Stromal cell of bone marrow (primary cell): Measurements from ENCODE around the gene INSR.
"Not testable (repeated sequence)": the region's sequence is repeated elsewhere in the genome, so short reads cannot be mapped to it uniquely, and the experiment has no call there.

Experiments
- DNase-seq: peaks from one replicate; pipeline ENCODE4 v3.0.0-alpha.2; 2012; ENCODE audit warnings: low read depth

The INSR gene

DNA sequence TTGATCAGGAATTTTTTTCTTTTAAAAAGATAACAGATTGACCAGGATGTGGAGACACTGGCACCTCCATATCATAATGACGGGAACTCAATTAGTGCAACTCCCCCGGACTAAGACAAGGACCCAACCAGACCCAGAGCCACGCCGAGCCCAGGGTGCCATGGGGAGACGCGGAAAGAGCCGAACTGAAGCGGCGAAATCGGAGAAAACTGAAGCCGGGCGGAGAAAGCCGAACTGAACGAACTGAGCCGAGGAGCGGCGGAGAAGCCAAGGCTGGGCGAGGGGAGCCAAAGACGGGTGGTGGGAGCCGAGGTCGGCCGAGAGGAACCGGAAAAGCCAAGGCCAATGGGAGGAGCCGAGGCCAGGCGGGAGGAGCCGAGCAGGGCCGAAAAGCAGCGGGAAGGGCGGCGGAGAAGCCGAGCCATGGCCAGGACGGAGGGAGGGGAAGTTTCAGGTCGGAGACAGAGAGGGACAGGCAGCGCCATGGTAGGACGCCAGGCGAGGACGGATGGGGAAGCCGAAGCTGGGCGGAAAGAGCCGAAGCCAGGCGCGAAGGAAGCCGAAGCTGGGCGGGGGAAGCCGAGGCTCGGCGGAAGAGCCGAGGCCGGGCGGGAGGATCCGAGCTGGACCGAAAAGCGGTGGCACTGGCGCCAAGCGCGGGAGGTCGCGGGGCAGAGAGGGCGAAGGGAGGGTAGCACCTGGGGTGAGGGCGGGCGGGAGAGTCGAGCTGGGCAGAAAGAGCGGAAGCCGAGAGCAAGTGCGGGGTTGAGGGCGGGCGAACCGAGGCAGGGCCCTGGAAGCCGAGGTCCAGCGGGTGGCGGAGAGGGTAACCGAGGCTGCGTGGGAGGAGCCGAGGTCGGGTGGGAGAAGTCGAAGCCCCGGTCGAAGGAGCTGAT lies 195.3 kb downstream of the INSR start:
- DNase-seq, result peak; percentile 85

DNA sequence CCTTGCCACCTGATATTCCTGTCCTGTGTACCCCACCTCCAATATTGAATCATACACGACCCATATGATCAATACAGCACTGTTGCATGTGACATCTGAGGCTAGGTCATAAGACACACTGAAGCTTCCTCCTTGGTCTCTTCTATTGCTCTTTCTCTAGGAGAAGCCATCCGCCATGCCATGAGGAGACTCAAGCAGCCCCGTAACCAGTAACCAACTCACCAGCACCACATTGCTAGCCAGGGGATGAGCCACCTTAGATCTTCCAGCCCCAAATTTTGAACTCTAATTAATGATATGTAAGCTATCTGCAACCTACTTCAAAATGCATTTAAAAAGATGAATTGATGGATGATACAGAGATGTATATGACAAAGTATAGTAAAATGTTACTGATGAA lies 196.1 kb downstream of the INSR start:
- no peak for DNase-seq

DNA sequence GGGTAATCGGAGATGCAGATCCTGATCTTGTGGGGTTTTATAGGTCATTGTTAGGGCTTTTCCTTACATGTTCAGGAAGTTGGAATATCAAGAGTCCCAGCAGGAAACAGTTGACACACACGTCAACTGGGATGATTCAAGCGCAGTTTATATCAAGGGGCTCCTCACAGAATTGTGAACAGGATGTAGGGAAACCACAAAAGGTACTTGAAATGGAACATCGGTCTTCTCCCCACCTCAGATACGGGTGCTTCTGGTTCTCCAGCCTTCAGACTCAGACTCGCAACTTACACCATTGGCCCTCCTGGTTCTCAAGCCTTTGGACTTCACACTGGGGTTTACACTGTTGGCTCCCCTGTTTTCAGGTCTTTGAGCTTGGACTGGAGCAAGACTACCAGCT lies 205.2 kb downstream of the INSR start:
- no peak for DNase-seq

DNA sequence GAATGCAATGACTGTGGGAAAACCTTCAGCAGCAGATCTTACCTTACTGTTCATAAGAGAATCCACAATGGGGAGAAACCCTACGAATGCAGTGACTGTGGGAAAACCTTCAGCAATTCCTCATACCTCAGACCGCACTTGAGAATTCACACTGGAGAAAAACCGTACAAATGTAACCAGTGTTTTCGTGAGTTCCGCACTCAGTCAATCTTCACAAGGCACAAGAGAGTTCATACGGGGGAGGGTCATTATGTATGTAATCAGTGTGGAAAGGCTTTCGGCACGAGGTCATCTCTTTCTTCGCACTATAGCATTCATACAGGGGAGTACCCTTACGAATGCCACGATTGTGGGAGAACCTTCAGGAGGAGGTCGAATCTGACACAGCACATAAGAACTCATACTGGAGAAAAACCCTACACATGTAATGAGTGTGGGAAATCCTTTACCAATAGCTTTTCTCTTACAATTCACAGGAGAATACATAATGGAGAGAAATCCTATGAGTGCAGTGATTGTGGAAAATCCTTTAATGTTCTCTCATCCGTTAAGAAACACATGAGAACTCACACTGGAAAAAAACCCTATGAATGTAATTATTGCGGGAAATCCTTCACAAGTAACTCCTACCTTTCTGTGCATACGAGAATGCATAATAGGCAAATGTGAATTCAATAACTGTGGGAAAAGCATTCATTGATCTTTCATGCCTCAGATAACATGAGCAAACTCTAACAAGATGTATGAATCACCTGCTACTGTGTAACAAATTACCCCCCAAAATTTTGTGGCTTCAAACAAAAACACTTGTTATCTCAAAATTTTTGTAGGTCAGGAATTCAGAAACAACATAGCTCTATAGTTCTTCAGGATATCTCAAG lies 210.9 kb downstream of the INSR start:
- DNase-seq, result no peak

DNA sequence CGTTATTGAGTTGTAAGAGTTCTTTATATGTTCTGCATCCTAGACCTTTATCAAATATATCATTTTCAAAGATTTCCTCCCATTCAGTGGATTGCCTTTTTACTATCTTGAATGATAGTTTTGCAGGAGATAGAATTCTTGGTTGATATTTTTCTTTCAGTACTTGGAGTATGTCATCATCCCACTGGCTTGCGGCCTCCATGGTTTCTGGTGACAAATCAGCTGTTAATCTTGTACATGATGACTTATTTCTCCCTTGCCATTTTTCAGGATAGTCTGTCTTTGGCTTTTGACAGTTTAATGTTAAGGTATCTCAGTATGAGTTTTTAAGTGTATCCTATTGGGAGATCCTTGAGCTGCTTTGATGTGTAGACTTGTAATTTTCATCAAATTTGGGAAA lies 216.2 kb downstream of the INSR start:
- no peak for DNase-seq

DNA sequence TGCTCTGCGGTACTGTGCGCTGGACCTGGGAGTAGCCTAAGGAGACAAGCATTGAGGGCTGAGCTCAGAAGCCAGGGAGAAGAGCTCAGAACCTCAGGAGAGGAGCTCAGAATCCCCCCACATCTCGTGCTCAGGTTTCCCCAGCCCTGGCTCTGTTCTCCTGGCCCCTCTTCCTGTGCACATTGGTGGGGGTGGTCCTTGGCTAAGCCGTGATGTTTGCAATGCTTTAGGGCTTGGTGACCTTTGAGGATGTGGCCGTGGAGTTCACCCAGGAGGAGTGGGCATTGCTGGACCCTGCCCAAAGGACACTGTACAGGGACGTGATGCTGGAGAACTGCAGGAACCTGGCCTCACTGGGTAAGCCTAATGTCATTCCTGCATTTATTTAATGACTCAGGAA lies 218.1 kb downstream of the INSR start:
- DNase-seq, result no peak

DNA sequence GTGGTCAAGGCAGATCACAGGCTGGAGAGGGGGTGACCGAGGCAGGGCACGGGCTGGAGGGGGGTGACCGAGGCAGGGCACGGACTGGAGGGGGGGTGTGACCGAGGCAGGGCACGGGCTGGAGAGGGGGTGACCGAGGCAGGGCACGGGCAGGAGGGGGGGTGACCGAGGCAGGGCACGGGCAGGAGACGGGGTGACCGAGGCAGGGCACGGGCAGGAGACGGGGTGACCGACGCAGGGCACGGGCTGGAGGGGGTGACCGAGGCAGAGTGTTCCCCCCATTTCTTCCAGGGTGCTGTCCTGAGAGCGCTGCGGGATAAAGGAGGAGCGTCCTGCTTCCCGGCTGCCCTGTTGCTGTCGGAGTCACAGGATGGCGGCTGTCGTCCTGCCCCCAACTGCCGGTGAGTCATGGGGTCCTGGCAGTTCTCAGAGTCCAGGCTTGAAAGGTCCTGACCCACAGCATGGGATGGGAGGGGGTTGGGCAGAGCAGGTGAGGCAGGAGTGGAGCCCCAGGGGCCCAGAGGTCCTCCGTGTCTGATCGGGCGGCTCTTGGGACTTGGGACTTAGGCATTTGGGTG lies 219.4 kb downstream of the INSR start:
- DNase-seq, result no peak

DNA sequence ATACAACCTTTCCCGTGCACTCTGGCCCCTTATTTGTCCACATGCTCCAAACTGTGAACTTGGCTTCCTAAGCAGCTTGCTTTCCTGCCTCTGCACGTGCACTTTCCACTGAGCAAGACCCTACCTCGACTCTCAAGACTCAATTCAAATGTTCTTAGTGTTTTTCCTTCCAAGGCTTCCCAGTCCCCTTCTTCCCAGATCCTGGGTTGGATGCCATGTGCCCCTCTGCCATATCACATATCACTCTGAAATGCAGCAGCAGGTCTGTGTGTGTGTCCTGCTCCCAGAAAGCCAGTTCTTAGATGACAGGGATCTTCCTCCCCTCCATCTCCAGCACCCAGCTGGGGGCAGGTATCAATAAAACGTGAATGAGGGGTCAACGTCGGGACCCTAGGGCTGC lies 221.7 kb downstream of the INSR start:
- no peak for DNase-seq

DNA sequence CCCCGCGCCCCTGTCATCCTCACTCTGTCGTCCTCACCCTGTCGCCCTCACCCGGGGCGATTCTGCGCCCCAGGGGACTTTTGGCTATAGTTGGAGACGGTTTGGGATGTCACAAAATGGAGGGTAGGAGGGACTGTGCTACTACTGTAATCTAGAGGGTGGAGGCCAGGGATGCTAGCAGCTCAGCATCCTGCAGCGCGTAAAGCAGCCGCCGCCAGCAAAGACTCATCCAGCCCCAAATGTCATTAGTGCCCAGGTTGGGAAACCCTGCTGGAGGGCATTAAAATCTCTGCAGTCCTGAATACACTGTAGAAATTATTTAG lies 224.3 kb downstream of the INSR start:
- no peak for DNase-seq

DNA sequence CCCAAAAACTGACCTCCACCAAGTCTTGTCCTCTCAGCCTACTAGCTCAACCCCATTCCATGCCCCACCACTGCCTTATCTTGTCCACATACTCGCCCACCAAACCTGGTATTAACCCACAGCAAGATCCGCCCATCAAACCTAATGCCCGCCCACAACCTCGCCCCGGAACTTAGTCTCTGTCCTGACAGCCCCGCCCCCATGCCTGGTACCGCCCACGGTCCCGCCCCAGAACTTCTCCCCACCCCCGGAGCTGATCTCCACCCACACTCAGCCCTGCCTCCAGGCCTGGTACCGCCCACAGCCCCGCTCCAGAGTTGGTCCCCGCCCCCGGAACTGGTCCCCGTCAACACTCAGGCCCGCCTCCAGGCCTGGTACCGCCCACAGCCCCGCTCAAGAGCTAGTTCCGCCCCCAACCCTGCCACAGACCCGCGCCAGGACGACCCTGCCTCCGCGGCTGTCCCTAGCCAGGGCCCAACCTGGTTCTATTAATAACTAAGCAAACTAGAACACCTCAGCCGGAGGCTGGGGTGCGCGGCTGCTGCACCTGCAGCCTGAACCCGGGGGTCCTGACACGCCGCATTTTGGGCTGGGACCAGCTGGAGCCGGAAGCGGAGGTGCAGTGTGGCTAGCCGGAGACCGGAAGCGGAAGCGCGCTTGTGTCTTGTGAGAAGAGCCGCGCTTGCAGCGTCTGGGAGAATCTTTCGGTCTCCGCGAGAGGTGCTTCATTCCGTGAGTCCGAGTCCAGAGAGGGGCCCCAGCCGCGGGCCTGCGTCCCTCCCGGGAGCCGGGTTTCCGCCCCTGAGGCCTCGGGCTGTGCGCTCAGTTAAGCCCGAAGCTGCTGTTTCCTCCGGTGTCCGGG lies 224.9 kb downstream of the INSR start, which contains the start of gene ZNF557:
TSS of gene ZNF557 (plus strand) at position 662 of the 862 bp plus-strand sequence. CDS start 5,372 bp downstream, outside the sequence.
- DNase-seq, result peak; percentile 94

DNA sequence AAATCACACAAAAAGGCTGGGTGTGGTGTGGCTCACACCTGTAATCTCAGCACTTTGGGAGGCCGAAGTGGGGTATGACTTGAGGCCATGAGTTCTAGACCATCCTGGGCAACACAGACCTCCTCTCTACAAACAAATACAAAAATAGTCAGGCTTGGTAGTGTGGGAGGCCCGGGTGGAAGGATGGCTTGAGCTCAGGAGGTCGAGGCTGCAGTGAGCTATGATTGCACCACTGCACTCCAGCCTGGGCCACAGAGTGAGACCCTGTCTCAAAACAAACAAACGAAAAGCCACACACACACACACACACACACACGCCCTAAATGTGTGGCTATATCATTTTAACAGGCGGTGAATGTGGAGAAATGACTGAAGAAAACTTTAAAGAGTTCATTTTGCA lies 225.6 kb downstream of the INSR start:
- DNase-seq, result no peak

DNA sequence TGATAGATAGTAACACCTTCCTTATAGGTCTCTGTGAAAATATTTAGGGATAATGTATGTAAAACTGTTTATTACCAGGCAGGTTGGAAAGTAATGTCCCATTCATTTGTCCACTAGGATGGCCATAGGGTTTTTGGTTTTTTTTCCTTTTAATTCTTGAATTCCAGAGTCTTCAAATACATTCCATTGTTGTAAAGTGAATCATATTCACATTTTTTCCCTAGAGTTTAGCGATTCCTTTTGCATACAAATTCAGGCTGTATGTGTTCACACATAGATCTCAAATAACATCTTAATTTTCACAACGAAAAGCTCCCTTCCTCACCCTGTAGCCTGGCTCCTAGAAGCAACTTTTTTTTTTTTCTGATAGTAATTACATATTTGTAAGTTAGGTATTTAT lies 226.5 kb downstream of the INSR start:
- no peak for DNase-seq

DNA sequence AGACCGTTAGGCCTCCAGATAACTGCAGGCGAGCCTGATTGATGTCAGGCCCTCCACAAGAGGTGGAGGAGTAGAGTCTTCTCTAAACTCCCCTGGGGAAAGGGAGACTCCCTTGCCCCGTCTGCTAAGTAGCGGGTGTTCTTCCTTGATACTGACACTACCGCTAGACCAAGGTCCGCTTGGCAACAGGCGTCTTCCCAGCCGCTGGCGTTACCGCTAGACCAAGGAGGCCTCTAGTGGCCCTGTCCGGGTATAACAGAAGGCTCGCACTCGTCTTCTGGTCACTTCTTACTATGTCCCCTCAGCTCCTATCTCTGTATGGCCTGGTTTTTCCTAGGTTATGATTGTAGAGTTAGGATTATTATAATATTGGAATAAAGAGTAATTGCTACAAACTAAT lies 227.1 kb downstream of the INSR start:
- DNase-seq, result not testable (repeated sequence)

DNA sequence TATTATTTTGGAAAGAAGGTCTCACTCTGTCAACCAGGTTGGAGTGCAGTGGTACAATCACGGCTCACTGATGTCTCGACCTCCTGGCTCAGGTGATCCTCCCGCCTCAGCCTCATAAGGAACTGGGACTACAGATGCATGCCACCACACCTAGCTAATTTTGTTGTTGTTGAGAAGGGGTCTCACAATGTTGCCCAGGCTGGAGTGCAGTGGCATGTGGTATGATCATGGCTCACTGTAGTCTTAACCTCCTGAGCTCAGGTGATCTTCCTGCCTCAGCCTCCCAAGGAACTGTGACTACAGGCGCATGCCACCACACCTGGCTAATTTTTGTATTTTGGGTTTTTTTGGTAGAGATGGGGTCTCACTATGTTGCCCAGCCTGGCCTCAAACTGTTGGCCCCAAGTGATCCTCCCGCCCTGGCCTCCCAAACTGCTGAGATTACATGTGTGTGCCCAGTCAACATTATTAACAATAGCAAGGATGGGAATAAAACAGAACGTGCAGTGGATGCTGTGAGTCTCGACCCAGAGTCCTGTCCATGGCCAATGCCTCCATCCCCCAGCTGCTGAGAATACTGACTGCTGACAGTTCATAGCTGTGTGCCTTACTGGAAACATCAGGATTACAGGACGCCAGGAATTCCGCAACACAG lies 230.3 kb downstream of the INSR start:
- DNase-seq, result no peak

DNA sequence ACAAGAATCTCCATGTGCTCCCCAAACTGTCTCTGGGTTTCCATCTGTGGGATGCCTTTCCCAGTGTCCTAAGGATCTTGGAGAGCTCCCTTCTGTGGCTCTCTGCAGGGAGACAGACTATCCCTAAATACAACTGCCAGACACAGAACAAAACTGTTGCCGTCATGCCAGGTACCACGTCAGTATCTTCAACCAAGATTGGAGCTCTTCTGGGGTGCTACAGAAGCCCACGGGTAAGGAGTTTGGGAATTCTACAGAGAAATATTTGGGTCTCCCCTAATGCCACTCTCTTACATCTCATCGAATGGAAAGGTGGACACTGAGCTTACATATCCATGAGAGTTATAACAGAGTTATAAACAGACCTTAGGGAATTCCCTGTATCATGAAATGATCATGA lies 230.9 kb downstream of the INSR start:
- no peak for DNase-seq
